Fibroblast of the aortic adventitia (primary cell): Measurements from ENCODE around the gene EXOSC7. TPM values are rescaled to one million over a fixed set of nuclear protein-coding genes. Genes with fewer than 3 reads are reported as not detected.
A peak's percentile ranks its signal among the peaks of the same experiment; 100 is the strongest.
"Not testable (repeated sequence)": the region's sequence is repeated elsewhere in the genome, so short reads cannot be mapped to it uniquely, and the experiment has no call there.

Experiments used
- DNase-seq: peaks from one replicate; pipeline ENCODE4 v3.0.0-alpha.2; 2010; ENCODE audit warnings: low read depth
- H3K4me3 ChIP-seq: 2 replicates; pipeline ENCODE4 v1.5.1; 2011; ENCODE audit warnings: low read depth, mild to moderate bottlenecking, control low read depth, low read length, moderate library complexity
- CTCF ChIP-seq: IDR thresholded peaks from 2 replicates; pipeline ENCODE4 v1.5.1; 2011; ENCODE audit warnings: mild to moderate bottlenecking, low read length, control low read depth, inconsistent platforms; ENCODE audit not compliant: insufficient read depth
- total RNA-seq: library from RNA; depleted of rRNA; stranded (reverse); fragments of >200 nt; gene quantifications from 2 replicates; pipeline ENCODE4 v1.2.3, GENCODE V29; 2012; ENCODE audit warnings: low replicate concordance

Gene EXOSC7
- total RNA-seq, 1 donor = 26.8 TPM

- H3K4me3 ChIP-seq = no peak overlapping the region
- no peak for TF ChIP-seq CTCF
- no peak for DNase-seq
Measured at GRCh38 chr3:44982817-44983216, 6.8 kb downstream of the EXOSC7 start.

- H3K4me3 ChIP-seq = no peak overlapping the region
- TF ChIP-seq CTCF = no peak
- no peak for DNase-seq
Measured at GRCh38 chr3:44983484-44983941, 7.5 kb downstream of the EXOSC7 start.

- TF ChIP-seq CTCF = no peak
- no peak overlapping the region for H3K4me3 ChIP-seq
- DNase-seq = no peak
Measured at GRCh38 chr3:44984335-44984734, 8.3 kb downstream of the EXOSC7 start.

- not testable (repeated sequence) for DNase-seq, H3K4me3 ChIP-seq
Measured at GRCh38 chr3:44986330-44986729, 10.3 kb downstream of the EXOSC7 start.

DNA sequence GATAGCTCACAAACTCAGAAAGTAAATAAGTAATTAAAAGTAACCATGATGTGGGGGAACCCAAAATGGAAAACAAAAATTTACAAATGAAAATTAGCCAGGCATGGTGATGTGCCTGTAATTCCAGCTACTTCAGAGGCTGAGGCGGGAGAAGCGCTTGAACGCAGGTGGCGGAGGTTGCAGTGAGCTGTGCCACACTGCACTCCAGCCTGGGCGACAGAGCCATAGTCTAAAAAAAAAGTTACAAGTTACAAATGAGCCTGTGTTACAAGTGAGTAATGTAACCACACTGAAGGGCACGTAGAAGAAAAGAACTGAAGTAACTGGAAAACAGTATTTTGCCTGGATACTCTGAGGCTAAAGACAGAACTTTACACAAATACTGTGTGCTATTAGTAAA lies 11.3 kb downstream of the EXOSC7 start:
- TF ChIP-seq CTCF = no peak
- H3K4me3 ChIP-seq = no peak overlapping the region
- no peak for DNase-seq

- DNase-seq = peak; percentile 18
- TF ChIP-seq CTCF = peak; percentile 61
- no peak overlapping the region for H3K4me3 ChIP-seq
Measured at GRCh38 chr3:44988073-44988472, 12.0 kb downstream of the EXOSC7 start.

DNA sequence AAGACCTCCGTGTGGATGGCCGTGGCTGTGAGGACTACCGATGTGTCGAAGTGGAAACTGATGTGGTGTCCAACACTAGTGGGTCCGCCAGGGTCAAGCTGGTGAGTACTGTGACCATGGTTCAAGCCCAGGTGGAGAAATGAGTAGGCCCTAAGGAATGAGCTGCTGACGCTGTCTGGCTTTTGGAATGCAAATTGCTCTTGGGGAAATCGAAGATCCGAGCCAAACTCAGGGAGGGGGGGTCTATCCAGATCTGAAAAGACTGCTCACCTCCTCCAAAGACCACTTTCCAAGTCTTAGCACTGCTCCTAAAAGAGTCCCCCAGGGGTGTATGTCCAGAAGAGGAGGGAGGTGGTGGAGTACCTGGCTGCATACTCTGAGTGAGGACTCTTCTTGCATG lies 13.1 kb downstream of the EXOSC7 start:
- no peak for TF ChIP-seq CTCF

More for the DNA sequence above, 13.1 kb downstream of the EXOSC7 start:
- no peak for DNase-seq
- H3K4me3 ChIP-seq = no peak overlapping the region
